HTERT RPE-1 (cell line): ENCODE results near the gene FBXL7.

ENCODE experiments used
- in situ Hi-C: fragments of 300-500 bp; cut with MboI; formaldehyde crosslinking; loops from 4 replicates; pipeline ENCODE4 v1.14.3; 2020; ENCODE audit warnings: low sequenced_read_pairs

FBXL7 gene

DNA sequence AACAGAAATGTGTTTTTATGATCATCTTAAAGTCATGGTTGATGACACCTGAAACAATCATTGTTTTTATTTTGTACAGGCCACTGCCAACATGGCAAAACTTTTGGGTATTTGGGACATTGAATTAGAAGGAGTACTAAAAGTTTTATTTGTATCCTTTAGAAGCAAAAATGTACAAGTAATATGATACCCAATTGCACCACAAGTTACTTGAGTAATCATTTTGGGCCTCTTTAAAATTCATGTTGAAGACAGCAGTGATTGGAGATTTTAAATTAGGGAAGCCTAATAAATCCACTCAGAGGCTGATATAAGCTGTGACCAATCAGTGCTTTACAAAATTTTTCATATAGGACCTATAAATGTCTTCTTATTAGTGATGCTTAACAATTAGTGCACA is 466.7 kb downstream of the FBXL7 start:
- in situ Hi-C loops: no loop called here

- in situ Hi-C loops: no loop called here
These were observed 469.0 kb downstream of the FBXL7 start for GRCh38 chr5:15968993-15969392.

- in situ Hi-C loops: no loop called here
These were observed 477.9 kb downstream of the FBXL7 start for GRCh38 chr5:15977851-15978250.

DNA sequence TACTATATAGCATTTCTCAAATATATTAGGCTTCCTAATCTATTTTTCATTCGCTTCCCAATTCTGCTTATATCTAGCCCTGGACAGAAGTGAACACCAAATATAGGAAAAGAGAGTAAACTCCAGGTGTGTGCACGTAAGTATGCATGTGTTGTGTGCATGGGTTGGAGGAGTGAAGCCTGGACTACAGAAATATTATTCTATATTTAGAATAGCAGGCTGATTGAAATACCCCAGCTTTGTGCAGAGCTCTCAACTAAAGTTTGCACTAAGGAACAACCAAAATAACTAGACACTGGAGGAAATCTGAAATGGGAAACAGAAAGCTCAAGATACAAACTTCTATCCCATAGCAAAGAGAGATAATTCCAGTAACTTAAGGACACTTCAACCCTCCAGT is 480.9 kb downstream of the FBXL7 start:
- in situ Hi-C loops: no loop called here

DNA sequence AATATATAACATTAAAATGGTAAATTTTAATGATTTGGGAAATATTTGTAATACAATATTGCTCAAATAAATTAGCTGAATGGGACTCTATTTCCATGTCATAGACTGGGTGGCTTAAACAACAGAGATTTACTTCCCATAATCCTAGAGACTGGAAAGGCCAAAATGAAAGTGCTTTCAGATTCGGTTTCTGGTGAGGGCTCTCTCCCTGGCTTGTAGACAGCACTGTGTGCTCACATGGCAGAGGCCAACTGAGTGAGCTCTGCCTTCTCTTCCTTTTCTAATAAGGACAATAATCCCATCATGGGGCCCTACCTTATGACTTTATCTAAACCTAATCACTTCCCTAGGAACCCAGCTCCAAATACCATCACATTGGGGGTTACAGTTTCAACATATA is 483.4 kb downstream of the FBXL7 start:
- in situ Hi-C loops: no loop called here
